Measurements from ENCODE around the gene FBXW8.
A peak's percentile ranks its signal among the peaks of the same experiment; 100 is the strongest.

Gene FBXW8

GRCh38 chr12:117025481-117026151 lies 114.9 kb downstream of the FBXW8 start:
- peak; percentile 73 for DNase-seq

- DNase-seq, result no peak
Measured at GRCh38 chr12:117026343-117026742, 115.6 kb downstream of the FBXW8 start.

GRCh38 chr12:117026921-117027250 lies 116.1 kb downstream of the FBXW8 start:
- DNase-seq, result no peak

GRCh38 chr12:117027251-117028086 lies 116.7 kb downstream of the FBXW8 start:
- no peak for DNase-seq

- DNase-seq, result no peak
Measured at GRCh38 chr12:117028254-117028653, 117.5 kb downstream of the FBXW8 start.

GRCh38 chr12:117030187-117030900 lies 119.6 kb downstream of the FBXW8 start:
- DNase-seq, result no peak

GRCh38 chr12:117031843-117032592 lies 121.3 kb downstream of the FBXW8 start:
- DNase-seq, result no peak

- DNase-seq, result no peak
Measured at GRCh38 chr12:117032593-117033381, 122.0 kb downstream of the FBXW8 start.

GRCh38 chr12:117033382-117034221 lies 122.9 kb downstream of the FBXW8 start:
- DNase-seq, result no peak

GRCh38 chr12:117034249-117034648 lies 123.5 kb downstream of the FBXW8 start:
- DNase-seq, result no peak

- no peak for DNase-seq
Measured at GRCh38 chr12:117034701-117035151, 124.0 kb downstream of the FBXW8 start.

GRCh38 chr12:117035287-117035686 lies 124.5 kb downstream of the FBXW8 start:
- no peak for DNase-seq

- DNase-seq, result no peak
Measured at GRCh38 chr12:117036046-117036445, 125.3 kb downstream of the FBXW8 start.

GRCh38 chr12:117036547-117036946 lies 125.8 kb downstream of the FBXW8 start:
- no peak for DNase-seq

- DNase-seq, result no peak
Measured at GRCh38 chr12:117037289-117038022, 126.7 kb downstream of the FBXW8 start.

GRCh38 chr12:117038023-117038680 lies 127.4 kb downstream of the FBXW8 start:
- DNase-seq, result no peak

GRCh38 chr12:117038919-117039318 lies 128.2 kb downstream of the FBXW8 start:
- no peak for DNase-seq

- DNase-seq, result no peak
Measured at GRCh38 chr12:117039891-117040309, 129.2 kb downstream of the FBXW8 start.

GRCh38 chr12:117040496-117040895 lies 129.7 kb downstream of the FBXW8 start:
- DNase-seq, result no peak

- no peak for DNase-seq
Measured at GRCh38 chr12:117041798-117042170, 131.0 kb downstream of the FBXW8 start.

Data from OCI-M1 (cell line).